NK-92 (cell line): ENCODE data around the gene PLOD2.

Experiments used
- DNase-seq: peaks from one replicate; lab custom pipeline; 2025; ENCODE audit not compliant: unreplicated experiment; lab: John Stamatoyannopoulos, UW

PLOD2 gene

GRCh38 chr3:146160964-146161662, at the start of gene PLOD2:
Gene PLOD2, minus strand, starts transcription at chr3:146161184. Its CDS starts 195 bp downstream, at chr3:146160989.
- DNase-seq: no peak

- DNase-seq: no peak
Measured at GRCh38 chr3:146209371-146209770, 48.4 kb upstream of the PLOD2 start.

- no peak for DNase-seq
Measured at GRCh38 chr3:146203776-146204175, 42.8 kb upstream of the PLOD2 start.

- no peak for DNase-seq
Measured at GRCh38 chr3:146200461-146201220, 39.7 kb upstream of the PLOD2 start.

- no peak for DNase-seq
Measured at GRCh38 chr3:146199762-146200161, 38.8 kb upstream of the PLOD2 start.

- DNase-seq: no peak
Measured at GRCh38 chr3:146196789-146197188, 35.8 kb upstream of the PLOD2 start.

GRCh38 chr3:146195605-146196004, 34.6 kb upstream of the PLOD2 start:
- DNase-seq: no peak

- DNase-seq: no peak
Measured at GRCh38 chr3:146195030-146195429, 34.0 kb upstream of the PLOD2 start.

GRCh38 chr3:146191051-146191450, 30.1 kb upstream of the PLOD2 start:
- DNase-seq: no peak

- DNase-seq: no peak
Measured at GRCh38 chr3:146189519-146190173, 28.7 kb upstream of the PLOD2 start.

- no peak for DNase-seq
Measured at GRCh38 chr3:146187334-146187950, 26.5 kb upstream of the PLOD2 start.

GRCh38 chr3:146184241-146185015, 23.4 kb upstream of the PLOD2 start:
- DNase-seq: no peak

GRCh38 chr3:146181216-146181615, 20.2 kb upstream of the PLOD2 start:
- DNase-seq: no peak

- DNase-seq: no peak
Measured at GRCh38 chr3:146180376-146180775, 19.4 kb upstream of the PLOD2 start.

GRCh38 chr3:146178006-146178689, 17.2 kb upstream of the PLOD2 start:
- no peak for DNase-seq

GRCh38 chr3:146177519-146177918, 16.5 kb upstream of the PLOD2 start:
- DNase-seq: no peak

- no peak for DNase-seq
Measured at GRCh38 chr3:146177072-146177471, 16.1 kb upstream of the PLOD2 start.

GRCh38 chr3:146172586-146172985, 11.6 kb upstream of the PLOD2 start:
- no peak for DNase-seq

- DNase-seq: no peak
Measured at GRCh38 chr3:146170591-146170990, 9.6 kb upstream of the PLOD2 start.

GRCh38 chr3:146169891-146170290, 8.9 kb upstream of the PLOD2 start:
- DNase-seq: no peak
